ENCODE measurements around the gene QRSL1. TPM values are rescaled to one million over a fixed set of nuclear protein-coding genes. Genes with fewer than 3 reads are reported as not detected.
A peak's percentile ranks its signal among the peaks of the same experiment; 100 is the strongest.
"Not testable (repeated sequence)": the region's sequence is repeated elsewhere in the genome, so short reads cannot be mapped to it uniquely, and the experiment has no call there.

The QRSL1 gene, protein sequence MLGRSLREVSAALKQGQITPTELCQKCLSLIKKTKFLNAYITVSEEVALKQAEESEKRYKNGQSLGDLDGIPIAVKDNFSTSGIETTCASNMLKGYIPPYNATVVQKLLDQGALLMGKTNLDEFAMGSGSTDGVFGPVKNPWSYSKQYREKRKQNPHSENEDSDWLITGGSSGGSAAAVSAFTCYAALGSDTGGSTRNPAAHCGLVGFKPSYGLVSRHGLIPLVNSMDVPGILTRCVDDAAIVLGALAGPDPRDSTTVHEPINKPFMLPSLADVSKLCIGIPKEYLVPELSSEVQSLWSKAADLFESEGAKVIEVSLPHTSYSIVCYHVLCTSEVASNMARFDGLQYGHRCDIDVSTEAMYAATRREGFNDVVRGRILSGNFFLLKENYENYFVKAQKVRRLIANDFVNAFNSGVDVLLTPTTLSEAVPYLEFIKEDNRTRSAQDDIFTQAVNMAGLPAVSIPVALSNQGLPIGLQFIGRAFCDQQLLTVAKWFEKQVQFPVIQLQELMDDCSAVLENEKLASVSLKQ
- 21.2 TPM for polyA plus RNA-seq (2013, experiment 1 of 4)
- 16.6 TPM for polyA plus RNA-seq (2013, experiment 2 of 4)
- 13.8 TPM for polyA plus RNA-seq (2013, experiment 3 of 4)
- polyA plus RNA-seq (2013, experiment 4 of 4), result 14.2 TPM

DNA sequence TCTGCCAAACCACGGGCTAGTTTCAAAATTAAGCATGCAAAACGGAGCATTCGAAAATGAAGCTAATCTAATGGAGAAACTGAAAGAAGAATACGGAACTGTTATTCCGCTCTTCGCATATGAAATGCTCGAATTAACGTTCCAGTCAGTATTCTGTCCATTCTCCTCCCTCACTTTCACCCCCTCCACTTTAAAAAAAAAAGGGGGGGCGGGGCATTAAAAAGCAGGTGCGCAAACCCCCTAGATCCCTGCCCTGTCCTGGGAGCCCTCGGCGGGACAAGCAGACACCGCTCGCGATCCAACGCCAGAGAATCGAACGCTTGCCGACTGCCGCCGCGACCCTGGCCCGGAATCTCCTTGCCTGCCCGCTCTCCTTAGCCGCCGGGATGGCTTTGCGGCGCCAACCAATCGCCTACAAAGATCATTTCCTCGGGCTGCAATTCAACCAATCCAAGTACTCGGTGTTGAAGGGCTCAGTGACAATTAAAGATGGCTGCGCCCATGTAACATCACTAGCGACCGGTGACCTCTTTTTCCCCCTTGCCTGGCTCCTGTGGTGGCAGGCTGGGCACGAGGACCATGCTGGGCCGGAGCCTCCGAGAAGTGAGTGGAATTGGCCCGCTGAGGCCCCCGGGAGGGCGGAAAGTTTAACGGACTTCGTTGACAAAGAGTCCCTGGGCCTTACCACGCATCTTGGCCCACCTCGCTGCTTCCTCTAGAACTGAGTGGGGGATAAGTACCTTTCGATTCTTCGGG is at the start of gene QRSL1, which contains the start of gene RTN4IP1:
QRSL1 (plus strand) TSS at position 476 of the 756 bp plus-strand sequence; CDS start at position 580, 104 bp downstream.
RTN4IP1 (minus strand) TSS at position 396 of the 756 bp plus-strand sequence. CDS start 477 bp downstream, outside the sequence.
- no peaks in the 10 kb centered on the region for H3K36me3 ChIP-seq (ENCODE audit: control insufficient read depth, insufficient read depth, low read length)
- H3K4me1 ChIP-seq (ENCODE audit: control insufficient read depth, insufficient read depth, low read length), result no peaks in the 10 kb centered on the region
- no peaks in the 10 kb centered on the region for H3K9me3 ChIP-seq (ENCODE audit: control insufficient read depth, low read length)
- no peaks in the 10 kb centered on the region for H3K27me3 ChIP-seq (ENCODE audit: control insufficient read depth, insufficient read depth, low read length, poor library complexity, severe bottlenecking)
- 1% methylated on average over 46 of the region's 46 CpGs for WGBS, 2 experiments
- peak within 1 kb of the TSS; percentile 96 for H3K4me3 ChIP-seq (ENCODE audit: insufficient read depth, low read depth, low read length)
- peak within 1 kb of the TSS; percentile 81 for H3K27ac ChIP-seq (ENCODE audit: insufficient read depth, low read depth, low read length, poor library complexity, severe bottlenecking)

DNA sequence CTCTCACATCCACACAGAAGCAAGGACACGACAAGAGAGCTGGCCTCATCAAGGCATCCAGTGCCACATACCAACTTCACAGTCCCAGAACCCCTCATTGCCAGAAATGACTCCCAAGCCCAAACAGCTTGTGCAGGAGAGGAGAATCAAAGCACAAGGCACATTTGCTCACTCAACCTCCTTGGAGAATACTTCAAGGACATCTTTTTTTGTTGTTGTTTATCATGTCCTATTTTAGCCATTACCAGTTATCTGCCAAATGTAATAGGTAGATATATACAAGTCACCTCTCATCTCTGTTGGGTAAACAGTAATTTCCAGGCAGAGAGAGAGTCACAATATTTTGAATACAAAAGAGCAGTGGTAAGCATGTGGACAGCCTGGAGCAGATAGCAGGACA is 47.9 kb upstream of the QRSL1 start:
- WGBS, 2 experiments, result 97 to 100% methylated on average over 1 of the region's 1 CpG

DNA sequence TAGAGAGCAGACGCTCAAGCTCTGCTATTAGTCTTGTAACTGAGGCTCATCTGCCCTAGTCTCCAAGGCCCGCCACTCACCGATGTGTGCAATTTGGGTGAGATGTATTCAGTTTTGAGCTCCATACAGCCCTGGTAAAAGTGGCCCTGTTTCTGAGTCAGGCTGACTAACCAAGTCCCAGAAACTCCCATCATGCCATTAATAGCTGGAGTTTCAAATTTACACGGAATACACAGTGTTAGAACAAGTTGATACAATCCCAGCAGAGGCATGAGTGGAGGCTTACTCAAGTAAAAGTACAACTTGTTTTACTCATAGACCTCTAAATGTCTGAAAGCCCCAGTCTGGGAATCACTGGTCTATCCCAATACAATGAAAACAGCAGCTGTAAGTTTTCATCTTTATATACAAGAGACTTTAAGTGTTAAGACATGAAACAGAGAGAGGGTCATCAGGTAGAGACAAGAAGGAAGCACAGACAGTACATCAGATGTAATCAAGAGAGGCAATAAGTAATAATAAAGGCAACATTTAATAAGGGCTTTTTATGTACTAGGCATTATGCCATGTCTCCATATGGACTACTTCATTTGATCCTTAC is 42.5 kb upstream of the QRSL1 start:
- Histone ChIP-seq H3K36me3 (ENCODE audit: control insufficient read depth, insufficient read depth, low read length) (no peaks in the 10 kb centered on the region), H3K27me3 (ENCODE audit: control insufficient read depth, insufficient read depth, low read length, poor library complexity, severe bottlenecking) (no peaks in the 10 kb centered on the region), H3K9me3 (ENCODE audit: control insufficient read depth, low read length) (no peaks in the 10 kb centered on the region), H3K4me3 (ENCODE audit: insufficient read depth, low read depth, low read length) (no peak overlapping the region), H3K27ac (ENCODE audit: insufficient read depth, low read depth, low read length, poor library complexity, severe bottlenecking) (no peak overlapping the region), H3K4me1 (ENCODE audit: control insufficient read depth, insufficient read depth, low read length) (no peaks in the 10 kb centered on the region)
- 93 to 96% methylated on average over 4 of the region's 4 CpGs for WGBS, 2 experiments

More for the DNA sequence above, 47.9 kb upstream of the QRSL1 start:
- Histone ChIP-seq H3K36me3 (ENCODE audit: control insufficient read depth, insufficient read depth, low read length) (no peaks in the 10 kb centered on the region), H3K27me3 (ENCODE audit: control insufficient read depth, insufficient read depth, low read length, poor library complexity, severe bottlenecking) (no peaks in the 10 kb centered on the region), H3K9me3 (ENCODE audit: control insufficient read depth, low read length) (no peaks in the 10 kb centered on the region), H3K27ac (ENCODE audit: insufficient read depth, low read depth, low read length, poor library complexity, severe bottlenecking) (no peak overlapping the region), H3K4me1 (ENCODE audit: control insufficient read depth, insufficient read depth, low read length) (no peaks in the 10 kb centered on the region), H3K4me3 (ENCODE audit: insufficient read depth, low read depth, low read length) (no peak overlapping the region)

DNA sequence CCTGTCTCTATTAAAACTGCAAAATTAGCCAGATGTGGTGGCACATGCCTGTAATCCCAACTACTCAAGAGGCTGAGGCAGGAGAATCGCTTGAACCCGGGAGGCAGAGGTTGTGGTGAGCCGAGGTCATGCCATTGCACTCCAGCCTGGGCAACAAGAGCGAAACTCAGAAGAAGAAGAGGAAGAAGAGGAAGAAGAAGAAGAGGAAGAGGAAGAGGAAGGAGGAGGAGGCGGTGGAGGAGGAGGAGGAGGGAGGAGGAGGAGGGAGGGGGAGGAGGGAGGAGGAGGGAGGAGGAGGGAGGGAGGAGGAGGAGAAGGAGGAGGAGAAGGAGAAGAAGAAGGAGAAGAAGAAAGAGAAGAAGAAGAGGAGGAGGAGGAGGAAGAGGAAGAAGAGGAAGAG is 40.4 kb upstream of the QRSL1 start:
- WGBS, 2 experiments, result 70 to 75% methylated on average over 4 of the region's 5 CpGs
- not testable (repeated sequence) for H3K4me1 ChIP-seq (ENCODE audit: control insufficient read depth, insufficient read depth, low read length); H3K4me3 ChIP-seq (ENCODE audit: insufficient read depth, low read depth, low read length); H3K36me3 ChIP-seq (ENCODE audit: control insufficient read depth, insufficient read depth, low read length); H3K27ac ChIP-seq (ENCODE audit: insufficient read depth, low read depth, low read length, poor library complexity, severe bottlenecking); H3K27me3 ChIP-seq (ENCODE audit: control insufficient read depth, insufficient read depth, low read length, poor library complexity, severe bottlenecking); H3K9me3 ChIP-seq (ENCODE audit: control insufficient read depth, low read length)

DNA sequence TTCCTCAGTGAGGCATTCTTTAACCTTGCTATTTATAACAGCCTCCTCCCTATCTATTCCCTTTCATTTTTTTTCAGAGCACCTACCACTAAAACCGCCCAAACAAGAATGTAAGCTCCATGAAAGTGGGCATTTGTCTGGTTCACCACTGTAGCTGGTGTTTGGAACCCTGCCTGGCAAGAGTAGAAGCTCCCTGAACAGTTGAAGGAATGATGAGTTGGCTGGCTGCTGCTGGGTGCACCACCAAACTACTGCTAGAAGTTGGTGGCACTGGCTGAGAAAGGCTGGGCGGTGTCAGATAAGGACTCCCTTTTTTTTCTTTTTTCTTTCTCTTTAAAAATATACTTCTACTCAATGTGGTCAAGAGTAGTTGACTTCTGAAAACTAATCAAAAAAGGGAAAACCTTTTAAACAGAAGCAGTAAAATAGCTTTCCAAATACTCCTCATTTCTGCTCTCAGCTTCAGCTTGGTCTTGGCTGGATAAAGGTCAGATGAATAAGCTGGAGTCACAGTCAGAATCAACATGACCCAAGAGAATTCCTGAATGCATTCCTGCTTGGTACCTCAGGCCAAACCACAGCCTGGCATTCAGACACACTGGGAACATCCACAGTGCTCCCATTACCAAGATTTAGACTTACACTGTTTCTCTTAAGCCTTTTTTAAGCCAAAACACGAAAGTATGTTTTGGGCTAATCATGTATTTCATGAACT is 38.1 kb upstream of the QRSL1 start:
- H3K27ac ChIP-seq (ENCODE audit: insufficient read depth, low read depth, low read length, poor library complexity, severe bottlenecking), result no peak overlapping the region
- H3K36me3 ChIP-seq (ENCODE audit: control insufficient read depth, insufficient read depth, low read length), result no peaks in the 10 kb centered on the region
- H3K9me3 ChIP-seq (ENCODE audit: control insufficient read depth, low read length), result no peaks in the 10 kb centered on the region
- no peak overlapping the region for H3K4me3 ChIP-seq (ENCODE audit: insufficient read depth, low read depth, low read length)
- H3K4me1 ChIP-seq (ENCODE audit: control insufficient read depth, insufficient read depth, low read length), result no peaks in the 10 kb centered on the region
- WGBS, 2 experiments, result 97 to 100% methylated on average over 3 of the region's 3 CpGs
- no peaks in the 10 kb centered on the region for H3K27me3 ChIP-seq (ENCODE audit: control insufficient read depth, insufficient read depth, low read length, poor library complexity, severe bottlenecking)

DNA sequence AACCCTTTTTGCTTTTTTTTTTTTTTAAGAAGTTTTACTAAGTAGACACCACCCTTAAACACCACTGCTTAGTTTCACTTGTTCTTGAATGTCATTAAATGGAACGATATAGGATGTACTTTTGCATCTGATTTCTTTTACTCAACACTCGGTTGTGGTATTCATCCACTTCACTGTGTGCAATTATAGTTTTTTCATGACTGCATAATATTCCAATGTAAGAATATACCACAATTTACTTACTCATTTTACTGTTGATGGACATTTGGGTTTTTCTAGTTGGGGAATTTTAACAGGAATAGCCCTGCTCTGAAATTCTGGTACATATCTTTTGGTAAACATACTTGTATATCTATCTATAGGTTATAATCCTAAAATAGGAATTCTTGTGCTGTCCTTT is 29.9 kb upstream of the QRSL1 start:
- H3K4me3 ChIP-seq (ENCODE audit: insufficient read depth, low read depth, low read length), result no peak overlapping the region
- no peaks in the 10 kb centered on the region for H3K9me3 ChIP-seq (ENCODE audit: control insufficient read depth, low read length)
- H3K27me3 ChIP-seq (ENCODE audit: control insufficient read depth, insufficient read depth, low read length, poor library complexity, severe bottlenecking), result no peaks in the 10 kb centered on the region
- H3K36me3 ChIP-seq (ENCODE audit: control insufficient read depth, insufficient read depth, low read length), result no peaks in the 10 kb centered on the region
- H3K27ac ChIP-seq (ENCODE audit: insufficient read depth, low read depth, low read length, poor library complexity, severe bottlenecking), result no peak overlapping the region
- 92 to 100% methylated on average over 1 of the region's 2 CpGs for WGBS, 2 experiments
- no peaks in the 10 kb centered on the region for H3K4me1 ChIP-seq (ENCODE audit: control insufficient read depth, insufficient read depth, low read length)

DNA sequence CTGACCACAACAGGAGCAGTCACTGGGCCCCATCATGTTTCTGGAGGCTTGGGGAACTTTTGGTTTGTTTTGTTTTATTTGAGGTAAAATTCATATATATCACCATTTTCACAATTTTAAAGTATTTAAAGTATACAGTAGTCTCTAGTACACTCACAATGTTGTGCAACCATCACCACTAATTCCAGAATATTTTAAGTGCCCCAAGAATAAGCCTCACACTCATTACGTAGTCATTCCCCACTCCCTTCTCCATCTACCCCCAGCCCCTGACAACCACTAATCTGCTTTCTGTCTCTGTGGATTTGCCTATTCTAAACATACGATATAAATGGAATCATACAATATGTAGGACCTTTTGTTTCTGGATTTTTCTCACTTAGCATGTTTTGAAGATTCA is 29.0 kb upstream of the QRSL1 start:
- H3K27me3 ChIP-seq (ENCODE audit: control insufficient read depth, insufficient read depth, low read length, poor library complexity, severe bottlenecking), result no peaks in the 10 kb centered on the region
- no peaks in the 10 kb centered on the region for H3K9me3 ChIP-seq (ENCODE audit: control insufficient read depth, low read length)
- H3K36me3 ChIP-seq (ENCODE audit: control insufficient read depth, insufficient read depth, low read length), result no peaks in the 10 kb centered on the region
- H3K27ac ChIP-seq (ENCODE audit: insufficient read depth, low read depth, low read length, poor library complexity, severe bottlenecking), result no peak overlapping the region
- WGBS, 2 experiments, result 88 to 97% methylated on average over 2 of the region's 2 CpGs
- H3K4me3 ChIP-seq (ENCODE audit: insufficient read depth, low read depth, low read length), result no peak overlapping the region
- no peaks in the 10 kb centered on the region for H3K4me1 ChIP-seq (ENCODE audit: control insufficient read depth, insufficient read depth, low read length)

DNA sequence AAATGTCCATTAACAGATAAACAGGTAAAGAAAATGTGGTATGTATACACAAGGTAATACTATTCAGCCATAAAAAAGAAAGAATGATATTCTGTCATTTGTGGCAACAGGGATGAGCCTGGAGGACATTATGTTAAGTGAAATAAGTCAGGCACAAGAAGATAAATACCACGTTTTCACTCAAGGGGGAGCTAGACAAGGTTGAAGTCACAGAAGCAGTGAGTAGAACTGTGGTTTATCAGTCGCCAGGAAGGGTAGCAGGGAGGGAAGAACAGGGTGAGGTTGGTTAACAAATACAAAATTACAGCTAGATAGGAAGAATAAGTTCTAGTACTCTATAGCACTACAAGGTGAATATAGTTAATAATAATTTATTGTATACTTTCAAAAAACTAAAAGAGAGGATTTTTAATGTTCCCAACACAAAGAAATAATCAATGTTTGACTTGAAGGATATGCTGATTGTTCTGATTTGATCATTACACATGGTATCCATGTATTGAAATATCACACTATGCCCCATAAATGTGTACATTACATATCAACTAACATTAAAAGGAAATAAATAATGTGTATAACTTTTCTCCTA is 21.2 kb upstream of the QRSL1 start:
- H3K4me1 ChIP-seq (ENCODE audit: control insufficient read depth, insufficient read depth, low read length), result no peaks in the 10 kb centered on the region
- no peak overlapping the region for H3K4me3 ChIP-seq (ENCODE audit: insufficient read depth, low read depth, low read length)
- no peaks in the 10 kb centered on the region for H3K27me3 ChIP-seq (ENCODE audit: control insufficient read depth, insufficient read depth, low read length, poor library complexity, severe bottlenecking)
- 21 to 27% methylated on average over 2 of the region's 2 CpGs for whole genome bisulfite sequencing, 2 experiments
- no peak overlapping the region for H3K27ac ChIP-seq (ENCODE audit: insufficient read depth, low read depth, low read length, poor library complexity, severe bottlenecking)
- H3K9me3 ChIP-seq (ENCODE audit: control insufficient read depth, low read length), result no peaks in the 10 kb centered on the region
- no peaks in the 10 kb centered on the region for H3K36me3 ChIP-seq (ENCODE audit: control insufficient read depth, insufficient read depth, low read length)

DNA sequence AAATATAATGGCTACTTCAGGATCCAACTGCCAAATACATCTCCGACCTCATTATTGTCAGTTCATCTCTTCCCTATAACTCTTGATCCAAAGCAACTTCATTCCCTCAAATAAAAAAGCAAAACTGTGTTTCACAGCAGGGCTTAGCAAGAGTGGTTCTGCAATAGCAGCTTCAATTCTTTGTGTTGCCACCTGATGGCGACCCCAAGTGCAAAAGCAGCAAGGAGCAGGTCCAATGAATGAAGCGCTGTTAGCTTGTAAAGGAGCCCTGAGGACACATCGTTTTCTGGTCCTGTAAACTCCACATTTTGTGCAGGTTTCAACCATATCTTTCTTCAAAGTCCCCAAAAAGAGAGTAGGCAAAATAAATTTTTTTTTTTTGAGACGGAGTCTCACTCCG is 19.7 kb upstream of the QRSL1 start:
- H3K27ac ChIP-seq (ENCODE audit: insufficient read depth, low read depth, low read length, poor library complexity, severe bottlenecking), result no peak overlapping the region
- H3K4me3 ChIP-seq (ENCODE audit: insufficient read depth, low read depth, low read length), result no peak overlapping the region
- no peaks in the 10 kb centered on the region for H3K27me3 ChIP-seq (ENCODE audit: control insufficient read depth, insufficient read depth, low read length, poor library complexity, severe bottlenecking)
- no peaks in the 10 kb centered on the region for H3K4me1 ChIP-seq (ENCODE audit: control insufficient read depth, insufficient read depth, low read length)
- WGBS, 2 experiments, result 74 to 77% methylated on average over 6 of the region's 6 CpGs
- no peaks in the 10 kb centered on the region for H3K36me3 ChIP-seq (ENCODE audit: control insufficient read depth, insufficient read depth, low read length)
- no peaks in the 10 kb centered on the region for H3K9me3 ChIP-seq (ENCODE audit: control insufficient read depth, low read length)
